A172 (cell line): ENCODE measurements around the gene IER3. TPM values are rescaled to one million over a fixed set of nuclear protein-coding genes. Genes with fewer than 3 reads are reported as not detected.

Source experiments
- DNase-seq: peaks from one replicate; pipeline ENCODE4 v3.0.0-alpha.2; 2015; ENCODE audit warnings: low spot score
- total RNA-seq: library from RNA; depleted of rRNA; stranded (reverse); fragments of >200 nt; shearing (Covaris generic); gene quantifications from 2 replicates; pipeline ENCODE4 v1.2.3, GENCODE V29; 2014

IER3 gene
- total RNA-seq, 1 experiment from 2014 or later = 63.2 TPM

DNA sequence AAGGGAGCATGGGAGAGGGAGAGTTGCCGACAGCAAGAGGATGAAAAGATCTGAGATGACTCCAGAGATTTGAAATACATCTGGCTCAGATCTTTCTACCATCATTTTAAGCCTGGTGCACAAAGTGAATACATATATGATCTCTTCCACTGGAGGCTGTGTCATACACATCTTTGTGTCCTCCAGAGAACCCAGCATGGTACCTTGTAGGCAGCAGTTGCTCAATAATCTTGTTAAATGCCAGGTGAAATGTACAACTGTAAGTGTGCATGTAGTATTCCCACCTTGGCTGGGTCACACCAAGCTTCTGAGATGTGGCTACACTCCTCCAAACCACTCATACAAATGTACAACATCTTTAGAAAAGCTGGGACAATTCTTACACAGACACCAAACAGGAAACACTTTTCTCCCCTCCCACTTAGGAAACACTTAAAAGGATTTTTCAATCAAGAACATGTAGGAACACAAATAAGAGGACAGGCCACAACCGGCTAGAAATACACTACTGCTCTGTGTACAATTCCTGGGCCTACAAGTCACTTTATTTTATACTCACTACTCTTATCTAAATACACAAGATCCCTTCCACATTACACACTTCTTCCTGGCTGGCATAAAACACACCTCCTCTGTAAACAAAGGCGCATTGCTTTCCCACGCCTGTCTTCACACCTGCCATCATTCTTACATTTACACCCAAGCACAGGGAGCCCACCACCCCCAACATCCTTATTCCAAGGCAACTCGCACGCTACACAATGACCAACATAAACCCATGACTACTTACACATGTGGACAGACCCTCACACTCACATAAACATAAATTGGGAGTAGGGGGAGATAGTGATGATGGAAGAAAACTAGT lies 3.8 kb upstream of the IER3 start:
- DNase-seq = no peak

DNA sequence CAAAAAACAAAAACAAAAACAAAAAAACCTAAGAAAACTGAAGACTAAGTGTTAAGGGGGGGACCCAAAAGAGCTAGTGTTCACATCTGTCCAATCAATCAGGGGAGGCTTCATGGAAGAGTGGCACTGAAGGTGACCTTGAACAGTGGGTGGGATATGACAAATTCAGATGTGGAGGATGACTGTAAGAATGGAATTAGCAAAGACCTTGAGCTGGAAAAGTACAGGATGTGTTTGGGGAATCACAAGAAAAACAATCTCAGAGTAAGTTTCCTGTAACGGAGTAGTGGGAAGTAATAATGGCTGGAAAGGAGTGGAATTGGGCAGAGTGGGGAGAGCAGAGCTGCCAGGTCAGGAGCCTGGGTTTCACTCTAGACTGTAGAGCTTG lies 2.9 kb upstream of the IER3 start:
- no peak for DNase-seq

DNA sequence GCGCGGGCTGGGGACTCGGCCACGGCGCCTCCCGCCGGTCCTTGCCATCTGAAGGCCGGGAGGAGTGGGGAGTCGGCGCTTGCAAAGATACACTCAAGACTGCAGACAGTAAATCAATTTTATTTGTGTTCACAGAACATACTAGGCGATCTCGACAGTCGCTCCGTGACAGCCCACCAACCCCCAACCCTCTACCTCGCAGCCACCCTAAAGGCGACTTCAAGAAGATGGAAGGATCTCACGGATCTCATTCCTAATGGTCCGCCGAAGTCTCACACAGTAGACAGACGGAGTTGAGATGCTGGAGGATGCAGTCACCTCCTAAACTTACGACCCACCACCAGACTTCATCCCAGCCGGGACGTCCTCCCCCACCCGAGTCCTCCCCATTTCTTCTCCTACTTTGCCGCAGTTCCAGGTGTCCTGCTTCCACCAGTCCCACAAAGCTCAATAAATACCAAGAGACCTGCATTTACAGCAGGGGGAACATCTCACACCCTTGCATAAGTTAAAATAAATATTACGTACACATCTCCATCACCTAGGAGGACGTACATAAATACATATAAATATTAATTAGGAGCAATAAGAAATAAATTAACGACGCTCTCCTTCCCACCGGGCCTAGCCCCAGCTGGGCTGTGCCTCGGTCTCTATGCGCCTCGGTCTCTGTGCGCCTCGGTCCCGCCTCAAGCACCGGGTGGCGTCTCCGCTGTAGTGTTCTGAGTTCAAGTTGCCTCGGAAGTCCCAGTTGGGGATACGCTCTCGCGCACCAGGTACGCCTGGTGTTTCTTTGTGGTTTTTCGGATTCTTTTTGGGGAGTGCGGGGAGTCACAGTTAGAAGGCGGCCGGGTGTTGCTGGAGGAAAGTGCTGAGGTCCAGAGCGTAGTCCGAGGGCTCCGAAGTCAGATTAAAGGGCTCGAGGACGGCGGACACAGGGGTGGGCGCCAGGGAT lies 971 bp downstream of the IER3 start:
- DNase-seq = peak; percentile 44

DNA sequence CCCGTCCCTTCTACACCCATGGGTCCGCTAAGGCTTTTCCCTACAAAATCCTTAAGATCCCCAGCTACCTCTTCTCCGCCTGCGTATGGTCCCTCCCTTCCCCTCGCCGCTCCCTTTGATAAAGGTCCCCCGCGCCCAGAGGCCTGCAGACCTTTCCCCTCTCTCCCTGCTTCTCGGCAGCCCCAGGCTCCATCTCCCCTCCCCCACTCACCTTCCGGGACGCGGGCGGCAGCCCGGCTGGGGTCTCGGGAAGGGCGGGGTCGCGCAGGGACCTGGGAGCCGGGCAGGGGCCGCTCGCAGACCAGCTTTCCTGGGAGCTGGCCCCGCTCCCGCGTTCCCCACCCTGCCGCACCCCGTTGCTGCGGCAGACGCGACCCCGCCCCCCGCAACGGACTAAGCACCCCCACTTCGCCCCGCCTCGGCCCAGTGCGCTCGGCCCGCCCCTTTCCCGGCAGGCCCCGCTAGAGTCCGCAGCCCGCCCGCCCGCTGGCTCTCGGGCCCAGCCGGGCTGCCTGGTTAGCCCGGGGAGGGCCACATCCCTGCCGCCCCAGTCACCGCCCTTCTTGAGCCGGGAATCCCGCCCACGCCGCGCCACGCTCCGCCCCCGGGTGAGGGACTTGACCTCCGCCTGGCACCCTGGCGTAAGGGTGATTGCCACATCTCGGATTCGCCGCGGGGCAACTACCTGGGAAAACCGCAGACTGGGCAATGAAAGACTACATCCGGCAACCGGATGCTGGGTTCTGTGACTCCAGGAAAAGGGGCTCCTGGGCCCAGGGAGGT lies 1.8 kb downstream of the IER3 start, which contains the start of gene FLOT1:
TSS of gene FLOT1 (minus strand) at position 372 of the 783 bp plus-strand sequence. CDS start 498 bp downstream, outside the sequence.
- DNase-seq = peak; percentile 93

DNA sequence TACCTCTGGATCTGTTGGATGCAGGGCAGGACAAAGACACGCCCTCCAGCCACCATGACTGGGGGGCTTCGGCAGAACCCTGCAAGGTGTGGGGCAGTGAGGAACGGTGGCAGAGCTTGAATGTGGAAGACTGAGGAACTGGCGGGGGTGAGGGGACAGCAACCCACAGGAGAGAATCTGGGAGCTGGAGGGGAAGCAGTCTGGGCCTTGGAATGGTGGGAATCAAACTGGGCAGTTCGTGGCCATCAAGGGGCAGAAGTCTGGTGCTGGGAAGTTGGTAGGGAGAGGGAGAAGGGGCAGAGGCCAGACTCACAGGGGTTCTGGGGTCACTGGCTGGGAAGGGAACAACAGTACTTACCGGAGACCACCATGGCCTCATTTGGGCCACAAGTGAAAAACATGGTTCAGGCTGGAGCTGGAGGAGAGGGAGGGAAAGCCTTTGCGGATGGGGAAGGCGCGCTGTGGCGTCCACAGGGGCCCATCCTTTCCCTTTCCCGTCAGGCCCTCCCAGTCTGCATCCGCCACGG lies 2.5 kb downstream of the IER3 start:
- DNase-seq = no peak

DNA sequence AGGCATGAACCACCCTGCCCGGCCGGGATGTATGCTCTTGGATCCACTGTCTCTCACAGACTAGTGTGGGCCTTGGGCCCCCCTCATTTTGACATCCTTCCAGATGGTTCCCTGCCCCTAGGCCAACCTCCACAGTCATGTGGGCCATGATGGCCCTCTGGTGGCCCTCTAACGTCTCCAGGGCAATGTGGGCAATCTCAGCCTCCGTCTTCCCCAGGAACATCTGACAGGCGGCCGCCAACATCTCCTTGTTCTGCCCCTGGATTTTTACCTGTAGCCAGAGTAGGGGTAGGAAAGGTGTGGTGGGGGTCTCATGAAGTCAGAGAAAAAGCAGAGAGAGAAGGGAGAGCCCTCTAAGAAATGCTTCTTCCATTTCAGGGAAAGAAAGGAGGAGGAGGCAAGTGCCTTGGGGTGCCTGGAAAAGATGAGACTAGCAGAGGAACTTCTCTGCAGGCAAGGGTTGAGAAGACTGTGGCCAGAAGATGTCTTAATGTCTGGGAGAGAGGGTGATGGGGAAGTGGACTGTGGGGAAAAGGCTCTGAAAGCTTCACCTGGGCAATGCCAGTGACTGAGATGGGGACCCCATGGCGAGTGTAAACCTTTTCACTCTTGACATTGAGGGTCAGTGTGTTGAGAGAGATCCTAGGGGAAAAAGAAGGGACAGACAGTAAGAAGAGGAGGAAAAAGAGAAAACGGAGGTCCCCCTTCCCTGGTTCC lies 3.1 kb downstream of the IER3 start:
- no peak for DNase-seq

DNA sequence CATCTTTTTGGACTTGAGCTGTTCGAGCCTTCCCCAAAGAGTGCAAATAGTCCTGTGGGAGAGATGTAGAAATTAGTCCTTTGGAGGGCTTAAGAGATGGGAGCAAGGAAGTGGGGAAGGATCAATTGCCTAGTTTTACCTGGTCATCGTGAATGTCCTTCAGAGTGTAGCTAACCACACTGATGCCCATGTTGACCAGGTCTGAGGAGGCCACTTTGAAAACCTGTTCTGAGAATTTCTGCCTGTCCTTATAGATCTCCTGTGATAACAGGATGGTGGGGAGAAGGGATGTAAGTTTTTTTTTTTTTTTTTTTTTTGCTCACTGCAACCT lies 3.8 kb downstream of the IER3 start:
- DNase-seq = no peak

DNA sequence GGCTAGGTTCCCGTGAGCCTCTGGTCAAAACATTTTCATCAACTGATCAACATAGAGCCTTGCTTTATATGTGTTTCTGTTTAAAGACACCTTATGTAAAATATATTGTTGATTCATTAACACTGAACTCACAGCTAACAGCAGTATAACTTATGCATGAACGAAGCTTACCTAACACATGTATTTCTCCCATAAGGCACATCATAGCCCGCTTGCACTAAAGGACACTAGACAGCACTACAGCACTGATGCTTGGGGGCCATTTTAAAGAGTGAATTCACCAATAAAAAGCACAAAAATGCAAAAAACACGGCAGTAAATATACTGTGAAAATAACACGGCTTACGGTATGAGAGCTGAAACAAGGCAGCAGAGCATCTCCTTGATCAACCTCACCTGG lies 5.8 kb downstream of the IER3 start:
- no peak for DNase-seq

DNA sequence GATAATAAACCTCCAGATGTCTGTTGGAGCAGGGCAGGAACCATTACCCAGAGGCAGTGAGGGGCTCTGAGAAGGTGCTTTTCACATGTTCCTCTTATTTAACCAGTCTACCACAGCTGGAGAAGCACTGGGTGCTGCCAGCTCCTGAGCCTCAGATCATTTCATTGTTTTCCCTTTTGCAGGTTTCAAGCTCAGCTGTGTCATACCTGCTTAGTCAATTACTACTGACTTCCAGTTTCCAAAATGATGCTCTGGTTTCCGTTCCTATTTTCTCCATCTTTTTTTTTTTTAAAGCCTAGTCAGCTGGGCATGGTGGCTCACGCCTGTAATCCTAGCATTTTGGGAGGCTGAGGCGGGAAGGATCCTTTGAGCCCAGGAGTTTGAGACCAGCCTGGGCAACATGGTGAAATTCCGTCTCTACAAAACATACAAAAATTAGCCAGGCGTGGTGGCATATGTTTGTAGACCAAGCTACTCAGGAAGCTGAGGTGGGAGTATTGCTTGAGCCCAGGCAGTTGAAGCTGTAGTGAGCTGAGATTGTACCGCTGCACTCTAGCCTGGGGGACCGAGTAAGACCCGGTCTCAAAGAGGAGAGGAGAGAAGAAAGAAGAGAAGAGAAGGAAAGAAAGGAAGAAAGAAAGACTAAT lies 8.6 kb downstream of the IER3 start:
- no peak for DNase-seq

DNA sequence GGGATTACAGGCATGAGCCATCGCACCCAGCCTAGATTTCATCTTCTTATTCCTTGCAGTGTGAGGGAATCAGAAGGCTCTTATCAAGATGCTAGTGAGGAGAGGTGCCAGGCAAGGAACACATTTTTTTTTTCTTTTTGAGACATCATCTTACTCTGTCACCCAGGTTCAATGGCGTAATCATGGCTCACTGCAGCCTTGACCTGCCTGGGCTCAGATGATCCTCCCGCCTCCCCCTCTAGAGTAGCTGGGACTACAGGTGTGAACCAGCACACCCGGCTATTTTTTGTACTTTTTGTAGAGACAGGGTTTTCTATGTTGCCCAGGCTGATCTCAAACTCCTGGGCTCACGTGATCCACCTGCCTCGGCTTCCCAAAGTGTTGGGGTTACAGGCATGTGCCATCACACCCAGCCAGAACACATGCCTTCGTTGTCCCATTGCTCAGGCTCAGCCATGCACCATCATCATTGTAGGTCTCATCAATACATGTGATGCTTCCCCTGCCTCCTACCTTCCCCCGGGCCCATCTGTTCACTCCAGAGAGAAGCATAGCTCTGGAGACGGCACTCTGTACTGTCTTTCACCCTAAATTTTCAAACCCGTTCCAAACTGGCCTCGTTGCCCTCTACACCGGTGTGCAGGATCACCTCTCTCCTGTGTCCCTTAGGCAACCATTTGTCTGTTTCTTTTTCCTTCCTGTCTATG lies 12.0 kb downstream of the IER3 start:
- DNase-seq = no peak

DNA sequence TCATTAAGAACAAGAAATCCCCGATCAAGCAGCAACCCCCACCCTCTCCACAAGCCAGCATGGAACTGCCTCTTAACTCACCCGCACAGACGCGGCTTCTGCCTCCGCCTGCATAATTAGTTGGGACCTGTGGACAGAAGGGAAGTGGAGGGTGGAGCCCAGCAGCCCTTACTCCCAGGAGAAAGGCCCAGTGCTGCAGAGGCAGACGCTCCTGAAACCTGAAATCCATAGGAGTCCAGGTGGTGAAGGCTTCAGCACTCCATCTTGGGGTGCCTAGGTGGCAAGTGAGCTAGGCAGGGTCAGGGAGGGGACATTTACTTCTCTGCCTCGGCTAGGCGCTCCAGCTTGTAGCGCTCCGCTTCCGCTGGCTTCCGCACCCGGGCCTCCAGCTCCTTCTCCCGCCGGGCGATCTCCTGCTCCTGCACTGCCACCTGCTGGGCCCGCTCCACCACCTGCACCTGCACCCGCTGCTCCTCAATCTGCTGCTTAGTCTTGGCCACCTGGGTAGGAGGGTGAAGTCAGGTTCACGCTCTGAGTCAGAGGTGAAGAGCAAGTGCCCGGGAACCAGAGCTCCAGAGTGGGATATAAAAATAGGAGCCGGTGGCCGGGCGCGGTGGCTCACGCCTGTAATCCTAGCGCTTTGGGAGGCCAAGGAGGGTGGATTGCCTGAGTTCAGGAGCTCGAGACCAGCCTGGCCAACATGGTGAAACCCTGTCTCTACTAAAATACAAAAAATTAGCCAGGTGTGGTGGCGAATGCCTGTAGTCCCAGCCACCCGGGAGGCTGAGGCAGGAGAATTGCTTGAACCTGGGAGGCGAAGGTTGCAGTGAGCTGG lies 13.5 kb downstream of the IER3 start:
- DNase-seq = peak; percentile 59

DNA sequence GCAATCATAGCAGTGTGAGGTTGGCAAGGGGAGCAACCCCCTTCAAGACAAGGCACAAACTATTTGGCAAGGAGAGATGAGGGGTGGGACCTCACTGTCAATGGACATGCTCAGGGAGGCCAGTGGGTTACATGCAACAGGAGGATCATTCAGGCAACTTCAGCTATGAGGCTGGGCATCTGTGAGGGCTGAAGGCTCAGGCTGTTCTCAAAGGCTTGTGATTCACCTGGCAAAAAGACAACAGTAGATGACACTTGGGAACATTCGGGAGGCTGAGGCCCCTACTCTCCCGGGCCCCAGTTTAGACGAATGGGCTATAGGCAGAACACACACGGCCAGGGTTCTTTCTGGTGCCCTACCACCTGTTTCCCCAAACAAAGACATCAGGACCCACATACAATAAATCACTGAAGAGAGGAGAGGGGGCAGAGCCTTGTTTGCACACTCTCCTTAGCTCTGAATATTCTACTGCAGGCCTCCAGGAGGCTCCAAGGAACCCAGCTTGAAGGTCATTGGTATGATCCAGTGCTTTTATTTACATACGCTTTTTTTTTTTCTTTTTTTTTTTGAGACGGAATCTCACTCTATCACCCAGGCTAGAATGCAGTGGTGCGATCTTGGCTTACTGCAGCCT lies 16.3 kb downstream of the IER3 start:
- peak; percentile 54 for DNase-seq

DNA sequence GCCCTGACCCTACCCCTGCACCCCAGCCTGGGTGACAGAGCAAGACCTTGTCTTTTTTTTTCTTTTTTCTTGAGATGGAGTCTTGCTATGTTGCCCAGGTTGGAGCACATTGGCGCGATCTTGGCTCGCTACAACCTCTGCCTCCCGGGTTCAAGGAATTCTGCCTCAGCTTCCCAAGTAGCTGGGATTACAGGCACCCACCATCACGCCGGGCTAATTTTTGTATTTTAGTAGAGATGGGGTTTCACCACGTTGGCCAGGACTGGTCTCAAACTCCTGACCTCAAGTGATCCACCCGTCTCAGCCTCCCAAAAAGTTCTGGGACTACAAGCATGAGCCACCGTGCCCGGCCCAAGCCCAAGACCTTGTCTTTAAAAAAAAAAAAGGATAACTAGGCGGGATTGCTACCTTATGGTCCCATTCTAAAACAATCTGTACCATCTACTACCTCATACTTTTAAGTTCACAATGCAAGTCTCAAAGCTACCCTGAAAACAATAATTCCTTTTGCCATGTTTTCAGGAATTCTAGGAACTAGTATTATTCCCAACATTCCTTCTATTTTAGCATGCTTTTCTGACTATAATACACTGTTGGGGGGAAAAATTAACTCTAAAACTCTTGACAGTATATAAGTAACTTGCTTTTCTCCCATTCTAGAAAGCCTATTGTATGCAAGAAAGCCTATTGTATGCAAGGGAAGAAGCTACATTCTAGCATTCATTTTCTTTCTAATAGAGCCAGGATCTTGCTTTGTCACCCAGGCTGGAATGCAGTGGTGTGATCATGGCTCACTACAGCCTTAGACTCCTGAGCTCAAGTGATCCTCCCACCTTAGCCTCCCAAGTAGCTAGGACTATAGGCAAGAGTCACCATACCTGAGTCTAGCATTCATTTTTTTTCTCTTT lies 17.6 kb downstream of the IER3 start:
- DNase-seq = peak; percentile 56

DNA sequence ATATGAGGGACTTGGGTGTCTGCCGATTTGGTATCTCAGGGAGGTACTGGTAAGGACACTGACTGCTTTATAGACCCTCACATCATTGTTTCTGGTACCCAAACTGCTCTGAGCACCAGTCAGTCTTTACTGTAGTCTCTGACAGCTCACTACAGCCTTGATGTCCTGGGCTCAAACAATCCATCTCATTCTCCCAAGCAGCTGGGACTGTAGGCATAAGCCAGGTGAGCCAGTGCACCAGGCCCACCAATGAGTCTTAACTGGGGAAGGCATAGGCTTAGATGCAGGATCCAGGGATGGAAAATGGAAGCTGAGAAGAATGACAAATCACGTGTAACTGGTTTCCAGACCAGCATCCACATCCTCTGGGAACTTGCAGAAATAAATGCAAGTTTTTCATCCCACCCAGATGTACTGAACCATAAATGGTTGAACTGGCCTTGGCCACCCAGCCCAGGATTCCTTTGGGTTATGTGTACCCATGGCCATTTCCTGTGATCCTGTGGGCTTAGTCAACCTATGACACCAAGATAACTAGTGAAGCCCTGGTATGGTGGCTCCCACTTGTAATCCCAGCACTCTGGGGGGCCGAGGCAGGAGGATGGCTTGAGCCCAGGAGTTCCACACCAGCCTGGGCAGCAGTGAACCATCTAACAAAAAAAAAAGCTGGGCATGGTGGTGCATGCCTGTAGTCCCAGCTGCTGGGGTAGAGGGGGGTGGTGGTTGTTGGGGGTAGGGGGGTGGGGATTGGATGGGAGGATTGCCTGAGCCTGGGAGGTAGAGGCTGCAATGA lies 18.4 kb downstream of the IER3 start:
- peak; percentile 76 for DNase-seq

DNA sequence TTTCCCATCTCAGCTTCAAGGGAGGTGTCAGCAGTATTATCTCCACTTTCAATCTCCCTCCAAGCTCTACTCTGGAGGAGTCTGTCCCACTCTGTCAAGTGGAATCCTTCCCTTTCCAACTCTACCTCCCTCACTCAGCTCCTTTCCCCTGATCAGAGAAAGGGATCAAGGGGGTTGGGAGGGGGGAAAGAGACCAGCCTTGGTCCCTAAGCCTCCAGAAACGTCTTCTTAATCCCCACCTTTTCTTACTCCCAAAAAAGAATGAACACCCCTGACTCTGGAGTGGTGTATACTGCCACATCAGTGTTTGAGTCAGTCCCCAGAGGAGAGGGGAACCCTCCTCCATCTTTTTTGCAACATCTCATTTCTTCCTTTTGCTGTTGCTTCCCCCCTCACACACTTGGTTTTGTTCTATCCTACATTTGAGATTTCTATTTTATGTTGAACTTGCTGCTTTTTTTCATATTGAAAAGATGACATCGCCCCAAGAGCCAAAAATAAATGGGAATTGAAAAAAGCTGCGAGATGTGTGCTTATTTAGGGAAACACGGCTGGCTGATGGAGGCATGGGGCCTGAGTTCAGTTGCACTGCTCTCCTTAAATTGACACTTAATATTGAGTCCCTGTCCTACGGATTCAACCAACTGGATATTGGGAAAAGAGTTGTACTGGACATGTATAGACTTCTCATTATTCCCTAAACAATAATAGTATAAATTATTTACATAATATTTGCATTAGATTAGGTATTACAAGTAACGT lies 19.3 kb downstream of the IER3 start:
- DNase-seq = peak; percentile 25
